Naive thymus-derived CD4-positive, alpha-beta T cell (primary cell): ENCODE results near the gene SELENOO. TPM values are rescaled to one million over a fixed set of nuclear protein-coding genes. Genes with fewer than 3 reads are reported as not detected.
A peak's percentile ranks its signal among the peaks of the same experiment; 100 is the strongest.
"Not testable (repeated sequence)": the region's sequence is repeated elsewhere in the genome, so short reads cannot be mapped to it uniquely, and the experiment has no call there.

Experiments used
- ATAC-seq: fragments of 150-1000 bp; cut with Tn5 transposase; 2 replicates; pipeline ENCODE4 v1.10.0; 2021; ENCODE audit warnings: mild to moderate bottlenecking, moderate library complexity
- CTCF ChIA-PET: fragments of 350-600 bp; sonication (Branson Sonifier 250); formaldehyde crosslinking; loops from one replicate; lab custom pipeline; 2021; ENCODE audit warnings: antibody characterized with exemption; lab: Charles Lee
- POLR2A ChIA-PET: fragments of 350-600 bp; sonication (Branson Sonifier 250); formaldehyde crosslinking; loops from one replicate; lab custom pipeline; 2021; ENCODE audit warnings: antibody characterized with exemption, inconsistent platforms; lab: Charles Lee
- DNase-seq, 9 donors: peaks; one replicate each; pipeline versions ENCODE4 v3.0.0 to v3.0.0-alpha.2; 2020 to 2022; ENCODE audit warnings: mixed read lengths in 1 of 9
- H3K27ac ChIP-seq: one replicate; pipeline ENCODE4 v1.7.0; 2013; ENCODE audit warnings: mild to moderate bottlenecking, low read depth, low read length, moderate library complexity
- H3K27me3 ChIP-seq, 2 donors: one replicate each; pipeline ENCODE4 v1.7.0; 2013; ENCODE audit warnings: low read length in 2 of 2, mild to moderate bottlenecking in 2 of 2, moderate library complexity in 2 of 2; ENCODE audit not compliant: control insufficient read depth in 2 of 2, insufficient read depth in 2 of 2
- H3K36me3 ChIP-seq, 3 experiments: 1 replicate in 2 of 3; 2 replicates in 1 of 3; pipeline ENCODE4 v1.7.0; 2013; ENCODE audit warnings: low read length in 3 of 3, mild to moderate bottlenecking in 3 of 3, moderate library complexity in 1 of 3; ENCODE audit not compliant: insufficient read depth in 3 of 3, control insufficient read depth in 2 of 3
- H3K4me1 ChIP-seq, 2 donors: one replicate each; pipeline ENCODE4 v1.7.0; 2013; ENCODE audit warnings: low read length in 2 of 2, mild to moderate bottlenecking in 2 of 2, moderate library complexity in 1 of 2; ENCODE audit not compliant: control insufficient read depth in 2 of 2, insufficient read depth in 2 of 2
- H3K4me3 ChIP-seq: 2 replicates; pipeline ENCODE4 v1.7.0; 2013; ENCODE audit warnings: mild to moderate bottlenecking, low read length
- H3K9me3 ChIP-seq, 3 experiments: 1 replicate in 2 of 3; 2 replicates in 1 of 3; pipeline ENCODE4 v1.7.0; 2013; ENCODE audit warnings: low read length in 3 of 3; ENCODE audit not compliant: control insufficient read depth in 2 of 3
- H3K27ac Mint-ChIP-seq, 9 donors: one replicate each; pipeline ENCODE4 v1.8.0; 2020 to 2022; ENCODE audit warnings: mixed read lengths in 9 of 9, mild to moderate bottlenecking in 8 of 9, moderate library complexity in 5 of 9, inconsistent platforms in 2 of 9
- H3K27me3 Mint-ChIP-seq, 5 donors: one replicate each; pipeline ENCODE4 v1.8.0; 2021 to 2022; ENCODE audit warnings: mixed read lengths in 5 of 5, mild to moderate bottlenecking in 1 of 5
- H3K36me3 Mint-ChIP-seq, 5 donors: one replicate each; pipeline ENCODE4 v1.8.0; 2020 to 2022; ENCODE audit warnings: mixed read lengths in 5 of 5, mild to moderate bottlenecking in 3 of 5, inconsistent platforms in 1 of 5
- H3K4me1 Mint-ChIP-seq, 7 donors: one replicate each; pipeline ENCODE4 v1.8.0; 2020 to 2022; ENCODE audit warnings: mixed read lengths in 7 of 7, mild to moderate bottlenecking in 3 of 7, inconsistent platforms in 1 of 7
- H3K4me3 Mint-ChIP-seq, 10 donors: one replicate each; pipeline ENCODE4 v1.8.0; 2020 to 2022; ENCODE audit warnings: mild to moderate bottlenecking in 10 of 10, mixed read lengths in 10 of 10, moderate library complexity in 6 of 10, inconsistent platforms in 2 of 10
- H3K9me3 Mint-ChIP-seq, 11 donors: one replicate each; pipeline ENCODE4 v1.8.0; 2020 to 2022; ENCODE audit warnings: mixed read lengths in 11 of 11, mild to moderate bottlenecking in 4 of 11, inconsistent platforms in 1 of 11, moderate library complexity in 1 of 11
- intact Hi-C, 2 donors: fragments of 100-400 bp; cut with micrococcal nuclease; formaldehyde crosslinking; loops; one replicate each; pipeline ENCODE4 v1.15.1; 2023
- polyA plus RNA-seq, 2 donors: library from polyadenylated mRNA; unstranded; fragments of 300-500 nt; fragmentation: Illumina TruSeq; gene quantifications; one replicate each; pipeline ENCODE4 v1.2.3, GENCODE V29; 2021
- total RNA-seq, 6 experiments: library from RNA in 5 of 6; stranded (reverse) in 5 of 6; gene quantifications; 1 replicate in 5 of 6; 2 replicates in 1 of 6; pipeline ENCODE4 v1.2.3 and lab custom pipeline; 2021 to 2026

The SELENOO gene
- total and polyA plus RNA-seq, 7 experiments from 2014 or later, result 3.4 to 36.6 (median 30.6) TPM

- H3K27me3 ChIP-seq, H3K4me1 ChIP-seq, H3K9me3 ChIP-seq, intact Hi-C loops, H3K36me3 ChIP-seq, CTCF ChIA-PET, POLR2A ChIA-PET, ATAC-seq, H3K9me3 Mint-ChIP-seq, DNase-seq, H3K4me1 Mint-ChIP-seq, H3K36me3 Mint-ChIP-seq, H3K4me3 ChIP-seq, H3K27ac ChIP-seq: not testable (repeated sequence)
- Mint-ChIP-seq H3K27me3 (peaks cover 20 to 49% (median 39%) of the 10 kb centered on the region in 5 donors), H3K4me3 (peak overlapping the region in 9 of 10 donors; percentile 36 to 89 (median 72)), H3K27ac (peak overlapping the region in 2 of 9 donors; percentile 10 to 15)
Observed at GRCh38 chr22:50168490-50169180, 32.2 kb upstream of the SELENOO start.

- peak overlapping the region; percentile 36 to 89 (median 72) for H3K4me3 Mint-ChIP-seq
- Histone ChIP-seq H3K36me3 (no peaks in the 10 kb centered on the region), H3K9me3 (no peaks in the 10 kb centered on the region), H3K4me1 (no peaks in the 10 kb centered on the region), H3K4me3 (no peak overlapping the region), H3K27ac (no peak overlapping the region), H3K27me3 (peaks cover 0 to 4% of the 10 kb centered on the region in 2 donors)
- DNase-seq (no peak), ATAC-seq (no peak)
- H3K36me3 Mint-ChIP-seq, result no peaks in the 10 kb centered on the region
- H3K27me3 Mint-ChIP-seq, result peaks cover 20 to 49% (median 39%) of the 10 kb centered on the region in 5 donors
- H3K27ac Mint-ChIP-seq, result peak overlapping the region in 2 of 9 donors; percentile 10 to 55
- H3K9me3 Mint-ChIP-seq, result no peaks in the 10 kb centered on the region
- CTCF ChIA-PET, result no interaction called here
- POLR2A ChIA-PET, result no interaction called here
- intact Hi-C loops, result no loop called here
- H3K4me1 Mint-ChIP-seq, result peaks cover 0 to 6% (median 2%) of the 10 kb centered on the region in 7 donors
Observed at GRCh38 chr22:50169181-50169759, 31.5 kb upstream of the SELENOO start.

- Mint-ChIP-seq H3K36me3 (no peaks in the 10 kb centered on the region), H3K4me1 (peaks cover 0 to 6% (median 2%) of the 10 kb centered on the region in 7 donors), H3K4me3 (peak overlapping the region in 6 of 10 donors; percentile 39 to 63 (median 47)), H3K27me3 (peaks cover 20 to 48% (median 39%) of the 10 kb centered on the region in 5 donors), H3K9me3 (no peaks in the 10 kb centered on the region), H3K27ac (no peak overlapping the region)
- peak in 2 of 9 donors; percentile 18 to 69 for DNase-seq
- no peaks in the 10 kb centered on the region for H3K36me3 ChIP-seq
- no peaks in the 10 kb centered on the region for H3K4me1 ChIP-seq
- peak; percentile 68 for ATAC-seq
- no peaks in the 10 kb centered on the region for H3K9me3 ChIP-seq
- intact Hi-C loops, result loop anchor here (2.0 to 10.0 kb wide), 2 partner anchors 21 to 175 kb away; no protein-coding TSS in a partner anchor
- ChIA-PET CTCF (no interaction called here), POLR2A (no interaction called here)
- H3K27ac ChIP-seq, result no peak overlapping the region
- no peak overlapping the region for H3K4me3 ChIP-seq
- peaks cover 0 to 4% of the 10 kb centered on the region in 2 donors for H3K27me3 ChIP-seq
Observed at GRCh38 chr22:50169774-50170341, 31.0 kb upstream of the SELENOO start.

- H3K4me1 Mint-ChIP-seq, result peaks cover 0 to 6% (median 2%) of the 10 kb centered on the region in 7 donors
- POLR2A ChIA-PET, result interaction anchor here (1.1 kb wide), 1 partner anchor 16 kb away, joined by 3 read pairs; no protein-coding TSS in a partner anchor
- no peaks in the 10 kb centered on the region for H3K9me3 Mint-ChIP-seq
- peak within 1 kb of the TSS; percentile 60 to 89 (median 77) for H3K4me3 Mint-ChIP-seq
- H3K27ac ChIP-seq, result no peak within 1 kb of the TSS
- CTCF ChIA-PET, result no interaction called here
- no peaks in the 10 kb centered on the region for H3K36me3 ChIP-seq
- intact Hi-C loops, result loop anchor here (2.0 to 10.0 kb wide), 2 partner anchors 20 to 176 kb away; no protein-coding TSS in a partner anchor
- H3K27me3 Mint-ChIP-seq, result peaks cover 20 to 45% (median 35%) of the 10 kb centered on the region in 5 donors
- no peak for DNase-seq
- H3K27ac Mint-ChIP-seq, result peak within 1 kb of the TSS in 1 of 9 donors; percentile 5
- no peaks in the 10 kb centered on the region for H3K4me1 ChIP-seq
- no peak within 1 kb of the TSS for H3K4me3 ChIP-seq
- peaks cover 0 to 4% of the 10 kb centered on the region in 2 donors for H3K27me3 ChIP-seq
- no peaks in the 10 kb centered on the region for H3K36me3 Mint-ChIP-seq
- H3K9me3 ChIP-seq, result no peaks in the 10 kb centered on the region
- ATAC-seq, result no peak
Observed at GRCh38 chr22:50170453-50171318, 30.1 kb upstream of the SELENOO start, which contains the start of gene PANX2. Gene PANX2 (plus strand): TSS chr22:50170731. CDS start chr22:50170731, 0 bp downstream.

DNA sequence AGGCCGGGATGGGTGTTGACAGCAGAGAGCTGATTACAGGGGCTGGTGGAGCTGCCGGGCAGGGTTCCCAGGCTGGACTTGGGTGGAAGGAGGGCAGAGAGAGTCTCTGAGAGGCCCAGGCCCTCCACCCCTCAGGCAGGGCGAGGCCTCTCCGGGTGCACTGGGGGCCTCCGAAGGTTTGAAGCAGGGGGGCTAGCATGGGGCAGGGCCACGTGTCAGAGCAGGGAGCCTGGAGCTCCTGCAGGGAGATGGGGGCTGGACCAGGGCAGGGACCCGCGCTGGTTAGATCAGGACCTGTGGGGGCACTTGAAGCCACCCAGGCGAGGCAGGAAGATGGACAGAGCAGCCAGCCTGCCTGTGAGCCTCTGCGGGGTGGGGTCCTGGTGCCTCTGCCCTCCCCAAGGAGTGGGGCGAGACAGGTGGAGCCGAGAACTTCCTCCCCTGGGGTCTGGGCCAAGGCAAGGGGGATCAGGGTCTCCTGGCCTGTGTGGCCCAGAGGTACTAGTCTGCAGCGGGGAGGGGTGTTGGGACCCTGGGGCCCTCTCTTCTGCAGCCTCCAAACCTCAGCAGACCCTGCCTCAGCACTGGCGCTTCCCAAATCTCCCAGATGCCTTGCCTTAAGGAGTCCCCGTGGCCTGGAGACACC lies 29.4 kb upstream of the SELENOO start:
- Mint-ChIP-seq H3K4me1 (peaks cover 0 to 6% (median 2%) of the 10 kb centered on the region in 7 donors), H3K27me3 (peaks cover 20 to 45% (median 35%) of the 10 kb centered on the region in 5 donors), H3K4me3 (peak overlapping the region; percentile 60 to 83 (median 77)), H3K36me3 (no peaks in the 10 kb centered on the region), H3K27ac (no peak overlapping the region), H3K9me3 (no peaks in the 10 kb centered on the region)
- intact Hi-C loops, result loop anchor here (2.0 to 10.0 kb wide), 2 partner anchors 19 to 177 kb away; no protein-coding TSS in a partner anchor
- Histone ChIP-seq H3K4me1 (no peaks in the 10 kb centered on the region), H3K27ac (no peak overlapping the region), H3K27me3 (peaks cover 0 to 4% of the 10 kb centered on the region in 2 donors), H3K4me3 (no peak overlapping the region), H3K36me3 (no peaks in the 10 kb centered on the region), H3K9me3 (no peaks in the 10 kb centered on the region)
- ChIA-PET CTCF (no interaction called here), POLR2A (interaction anchor here (1.1 kb wide), 1 partner anchor 15 kb away, joined by 3 read pairs; no protein-coding TSS in a partner anchor)
- no peak for ATAC-seq
- no peak for DNase-seq
